ENCODE data around the gene SLC16A12. TPM values are rescaled to one million over a fixed set of nuclear protein-coding genes. Genes with fewer than 3 reads are reported as not detected.

The SLC16A12 gene
- total and polyA plus RNA-seq, 2 of the 8 experiments (the other 6 are each of a cell fraction or from before 2014, with no cell fraction given): 1.6 to 1.9 TPM

DNA sequence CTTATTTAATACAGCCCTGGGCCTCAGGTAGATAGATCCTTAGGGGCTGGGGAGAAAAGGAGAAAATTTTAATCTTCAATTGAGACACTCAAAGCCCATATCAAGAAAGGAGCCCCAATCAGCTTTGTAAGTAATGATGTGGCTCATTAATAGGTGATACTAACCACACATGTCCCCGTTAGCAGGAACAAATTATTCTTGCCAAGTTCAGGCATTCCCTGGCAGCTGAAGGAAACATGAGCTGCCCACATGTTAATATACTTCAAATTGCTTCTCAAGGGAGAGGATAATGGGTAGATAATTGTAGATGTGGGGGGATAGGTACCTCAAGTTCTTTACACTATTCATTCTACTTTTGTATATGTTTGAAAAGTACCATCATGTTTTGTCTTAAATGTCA is 106.5 kb downstream of the SLC16A12 start (continued):
- TF ChIP-seq, protein P1, sequence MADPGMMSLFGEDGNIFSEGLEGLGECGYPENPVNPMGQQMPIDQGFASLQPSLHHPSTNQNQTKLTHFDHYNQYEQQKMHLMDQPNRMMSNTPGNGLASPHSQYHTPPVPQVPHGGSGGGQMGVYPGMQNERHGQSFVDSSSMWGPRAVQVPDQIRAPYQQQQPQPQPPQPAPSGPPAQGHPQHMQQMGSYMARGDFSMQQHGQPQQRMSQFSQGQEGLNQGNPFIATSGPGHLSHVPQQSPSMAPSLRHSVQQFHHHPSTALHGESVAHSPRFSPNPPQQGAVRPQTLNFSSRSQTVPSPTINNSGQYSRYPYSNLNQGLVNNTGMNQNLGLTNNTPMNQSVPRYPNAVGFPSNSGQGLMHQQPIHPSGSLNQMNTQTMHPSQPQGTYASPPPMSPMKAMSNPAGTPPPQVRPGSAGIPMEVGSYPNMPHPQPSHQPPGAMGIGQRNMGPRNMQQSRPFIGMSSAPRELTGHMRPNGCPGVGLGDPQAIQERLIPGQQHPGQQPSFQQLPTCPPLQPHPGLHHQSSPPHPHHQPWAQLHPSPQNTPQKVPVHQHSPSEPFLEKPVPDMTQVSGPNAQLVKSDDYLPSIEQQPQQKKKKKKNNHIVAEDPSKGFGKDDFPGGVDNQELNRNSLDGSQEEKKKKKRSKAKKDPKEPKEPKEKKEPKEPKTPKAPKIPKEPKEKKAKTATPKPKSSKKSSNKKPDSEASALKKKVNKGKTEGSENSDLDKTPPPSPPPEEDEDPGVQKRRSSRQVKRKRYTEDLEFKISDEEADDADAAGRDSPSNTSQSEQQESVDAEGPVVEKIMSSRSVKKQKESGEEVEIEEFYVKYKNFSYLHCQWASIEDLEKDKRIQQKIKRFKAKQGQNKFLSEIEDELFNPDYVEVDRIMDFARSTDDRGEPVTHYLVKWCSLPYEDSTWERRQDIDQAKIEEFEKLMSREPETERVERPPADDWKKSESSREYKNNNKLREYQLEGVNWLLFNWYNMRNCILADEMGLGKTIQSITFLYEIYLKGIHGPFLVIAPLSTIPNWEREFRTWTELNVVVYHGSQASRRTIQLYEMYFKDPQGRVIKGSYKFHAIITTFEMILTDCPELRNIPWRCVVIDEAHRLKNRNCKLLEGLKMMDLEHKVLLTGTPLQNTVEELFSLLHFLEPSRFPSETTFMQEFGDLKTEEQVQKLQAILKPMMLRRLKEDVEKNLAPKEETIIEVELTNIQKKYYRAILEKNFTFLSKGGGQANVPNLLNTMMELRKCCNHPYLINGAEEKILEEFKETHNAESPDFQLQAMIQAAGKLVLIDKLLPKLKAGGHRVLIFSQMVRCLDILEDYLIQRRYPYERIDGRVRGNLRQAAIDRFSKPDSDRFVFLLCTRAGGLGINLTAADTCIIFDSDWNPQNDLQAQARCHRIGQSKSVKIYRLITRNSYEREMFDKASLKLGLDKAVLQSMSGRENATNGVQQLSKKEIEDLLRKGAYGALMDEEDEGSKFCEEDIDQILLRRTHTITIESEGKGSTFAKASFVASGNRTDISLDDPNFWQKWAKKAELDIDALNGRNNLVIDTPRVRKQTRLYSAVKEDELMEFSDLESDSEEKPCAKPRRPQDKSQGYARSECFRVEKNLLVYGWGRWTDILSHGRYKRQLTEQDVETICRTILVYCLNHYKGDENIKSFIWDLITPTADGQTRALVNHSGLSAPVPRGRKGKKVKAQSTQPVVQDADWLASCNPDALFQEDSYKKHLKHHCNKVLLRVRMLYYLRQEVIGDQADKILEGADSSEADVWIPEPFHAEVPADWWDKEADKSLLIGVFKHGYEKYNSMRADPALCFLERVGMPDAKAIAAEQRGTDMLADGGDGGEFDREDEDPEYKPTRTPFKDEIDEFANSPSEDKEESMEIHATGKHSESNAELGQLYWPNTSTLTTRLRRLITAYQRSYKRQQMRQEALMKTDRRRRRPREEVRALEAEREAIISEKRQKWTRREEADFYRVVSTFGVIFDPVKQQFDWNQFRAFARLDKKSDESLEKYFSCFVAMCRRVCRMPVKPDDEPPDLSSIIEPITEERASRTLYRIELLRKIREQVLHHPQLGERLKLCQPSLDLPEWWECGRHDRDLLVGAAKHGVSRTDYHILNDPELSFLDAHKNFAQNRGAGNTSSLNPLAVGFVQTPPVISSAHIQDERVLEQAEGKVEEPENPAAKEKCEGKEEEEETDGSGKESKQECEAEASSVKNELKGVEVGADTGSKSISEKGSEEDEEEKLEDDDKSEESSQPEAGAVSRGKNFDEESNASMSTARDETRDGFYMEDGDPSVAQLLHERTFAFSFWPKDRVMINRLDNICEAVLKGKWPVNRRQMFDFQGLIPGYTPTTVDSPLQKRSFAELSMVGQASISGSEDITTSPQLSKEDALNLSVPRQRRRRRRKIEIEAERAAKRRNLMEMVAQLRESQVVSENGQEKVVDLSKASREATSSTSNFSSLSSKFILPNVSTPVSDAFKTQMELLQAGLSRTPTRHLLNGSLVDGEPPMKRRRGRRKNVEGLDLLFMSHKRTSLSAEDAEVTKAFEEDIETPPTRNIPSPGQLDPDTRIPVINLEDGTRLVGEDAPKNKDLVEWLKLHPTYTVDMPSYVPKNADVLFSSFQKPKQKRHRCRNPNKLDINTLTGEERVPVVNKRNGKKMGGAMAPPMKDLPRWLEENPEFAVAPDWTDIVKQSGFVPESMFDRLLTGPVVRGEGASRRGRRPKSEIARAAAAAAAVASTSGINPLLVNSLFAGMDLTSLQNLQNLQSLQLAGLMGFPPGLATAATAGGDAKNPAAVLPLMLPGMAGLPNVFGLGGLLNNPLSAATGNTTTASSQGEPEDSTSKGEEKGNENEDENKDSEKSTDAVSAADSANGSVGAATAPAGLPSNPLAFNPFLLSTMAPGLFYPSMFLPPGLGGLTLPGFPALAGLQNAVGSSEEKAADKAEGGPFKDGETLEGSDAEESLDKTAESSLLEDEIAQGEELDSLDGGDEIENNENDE (IDR thresholded peaks at IDR 0.05; ENCODE audit: insufficient replicate concordance, low read length): no peak

All from H1 (cell line).